ENCODE results near the gene SYT14. TPM values are rescaled to one million over a fixed set of nuclear protein-coding genes. Genes with fewer than 3 reads are reported as not detected.

SYT14 gene
- total RNA-seq, 2 donors from 2014 or later: 6.2 to 7.1 TPM

GRCh38 chr1:210218047-210218446, 280.0 kb downstream of the SYT14 start:
- TF ChIP-seq CTCF (conservative IDR thresholded peaks at IDR 0.05): no peak
- WGBS, 2 experiments (ENCODE audit: insufficient coverage in 1 of 2, insufficient read length in 1 of 2): 86 to 90% methylated on average over 3 to 4 of the region's 4 CpGs

More at GRCh38 chr1:210218047-210218446, 280.0 kb downstream of the SYT14 start:
- no peak overlapping the region for H3K9ac ChIP-seq (ENCODE audit: extremely low read depth, low read length, poor library complexity, severe bottlenecking)
- H3K4me3 ChIP-seq (ENCODE audit: low read length): no peak overlapping the region
- no peaks in the 10 kb centered on the region for H3K36me3 ChIP-seq (ENCODE audit: control insufficient read depth, insufficient read depth, low read length)
- Mint-ChIP-seq H3K36me3 (ENCODE audit: low read depth) (no peaks in the 10 kb centered on the region), H3K4me1 (peaks cover 10% of the 10 kb centered on the region), H3K27me3 (ENCODE audit: insufficient read depth) (no peaks in the 10 kb centered on the region), H3K9me3 (no peaks in the 10 kb centered on the region), H3K27ac (no peak overlapping the region), H3K4me3 (no peak overlapping the region)
- H3K27me3 ChIP-seq (ENCODE audit: control insufficient read depth, insufficient read depth, low read length, poor library complexity, severe bottlenecking): no peaks in the 10 kb centered on the region
- no peak for DNase-seq
- no peaks in the 10 kb centered on the region for H3K9me3 ChIP-seq (ENCODE audit: control insufficient read depth, low read length)
- no peak overlapping the region for H3K27ac ChIP-seq (ENCODE audit: low read depth, low read length)
- H3K4me1 ChIP-seq (ENCODE audit: control insufficient read depth, insufficient read depth, low read length): peaks cover 2% of the 10 kb centered on the region

Other genes starting within 250 kb of the SYT14 start
- gene HSD11B1, start 233.4 kb upstream of the SYT14 start, total RNA-seq: not detected
- gene TRAF3IP3, start 182.2 kb upstream of the SYT14 start, total RNA-seq: not detected
- gene C1orf74, start 153.7 kb upstream of the SYT14 start, total RNA-seq: 1 to 10 TPM; 3.1 to 5.4 TPM
- gene IRF6, start 132.1 kb upstream of the SYT14 start, total RNA-seq: 10 to 100 TPM; 13.8 to 18.2 TPM
- 1 to 10 TPM; 4.3 to 6.0 TPM for gene UTP25, start 110.2 kb upstream of the SYT14 start, total RNA-seq